Suprapubic skin (tissue), 4 donors: ENCODE results near the gene RNF5. TPM values are rescaled to one million over a fixed set of nuclear protein-coding genes. Genes with fewer than 3 reads are reported as not detected.
"Not testable (repeated sequence)": the region's sequence is repeated elsewhere in the genome, so short reads cannot be mapped to it uniquely, and the experiment has no call there.

Experiments used
- DNase-seq, 2 donors: peaks; one replicate each; pipeline ENCODE4 v3.0.0-alpha.2; 2019; ENCODE audit warnings: low spot score in 2 of 2
- H3K27ac ChIP-seq: fragments of 200-600 bp; sonication (generic); one replicate; pipeline ENCODE4 v1.5.1; 2019
- H3K27me3 ChIP-seq: fragments of 200-600 bp; sonication (generic); one replicate; pipeline ENCODE4 v1.5.1; 2019
- H3K36me3 ChIP-seq: fragments of 200-600 bp; sonication (generic); one replicate; pipeline ENCODE4 v1.5.1; 2019
- H3K4me1 ChIP-seq: fragments of 200-600 bp; sonication (generic); one replicate; pipeline ENCODE4 v1.5.1; 2019
- H3K4me3 ChIP-seq: fragments of 200-600 bp; sonication (generic); one replicate; pipeline ENCODE4 v1.5.1; 2019; ENCODE audit warnings: mild to moderate bottlenecking
- H3K9me3 ChIP-seq: fragments of 200-600 bp; sonication (generic); one replicate; pipeline ENCODE4 v1.5.1; 2019
- EP300 ChIP-seq: sonication (generic); formaldehyde crosslinking; IDR thresholded peaks from one replicate; pipeline ENCODE4 v1.6.1; 2017; ENCODE audit warnings: antibody characterized with exemption
- POLR2A ChIP-seq, 2 donors: fragments of 450-650 bp; IDR thresholded peaks; one replicate each; pipeline ENCODE4 v1.6.1; 2017; ENCODE audit warnings: antibody characterized with exemption in 2 of 2, mild to moderate bottlenecking in 2 of 2, moderate library complexity in 2 of 2
- POLR2AphosphoS5 ChIP-seq, 3 donors: sonication (generic); formaldehyde crosslinking; IDR thresholded peaks; one replicate each; pipeline ENCODE4 v1.6.1; 2017; ENCODE audit warnings: antibody characterized with exemption in 3 of 3
- WGBS: methylation state at CpG from one replicate; pipeline ENCODE4 v1.1.5; 2018; 5-methylcytosine and 5-hydroxymethylcytosine counted together
- total RNA-seq, 4 donors: library from RNA; depleted of rRNA; stranded (reverse); fragments of >200 nt; gene quantifications; one replicate each; pipeline ENCODE4 v1.1.0, GENCODE V29; 2016
- TF ChIP-seq, protein P1 (sequence below), 2 donors: fragments of 200-600 bp in 1 of 2; fragments of 450-650 bp in 1 of 2; sonication (generic) in 1 of 2; IDR thresholded peaks; one replicate each; pipeline ENCODE4 v1.5.1; 2016 to 2019; ENCODE audit warnings: antibody characterized with exemption in 2 of 2, mild to moderate bottlenecking in 1 of 2, moderate library complexity in 1 of 2

Gene RNF5
- total RNA-seq, 4 donors from 2014 or later: 55.7 to 73.0 (median 63.4) TPM

DNA sequence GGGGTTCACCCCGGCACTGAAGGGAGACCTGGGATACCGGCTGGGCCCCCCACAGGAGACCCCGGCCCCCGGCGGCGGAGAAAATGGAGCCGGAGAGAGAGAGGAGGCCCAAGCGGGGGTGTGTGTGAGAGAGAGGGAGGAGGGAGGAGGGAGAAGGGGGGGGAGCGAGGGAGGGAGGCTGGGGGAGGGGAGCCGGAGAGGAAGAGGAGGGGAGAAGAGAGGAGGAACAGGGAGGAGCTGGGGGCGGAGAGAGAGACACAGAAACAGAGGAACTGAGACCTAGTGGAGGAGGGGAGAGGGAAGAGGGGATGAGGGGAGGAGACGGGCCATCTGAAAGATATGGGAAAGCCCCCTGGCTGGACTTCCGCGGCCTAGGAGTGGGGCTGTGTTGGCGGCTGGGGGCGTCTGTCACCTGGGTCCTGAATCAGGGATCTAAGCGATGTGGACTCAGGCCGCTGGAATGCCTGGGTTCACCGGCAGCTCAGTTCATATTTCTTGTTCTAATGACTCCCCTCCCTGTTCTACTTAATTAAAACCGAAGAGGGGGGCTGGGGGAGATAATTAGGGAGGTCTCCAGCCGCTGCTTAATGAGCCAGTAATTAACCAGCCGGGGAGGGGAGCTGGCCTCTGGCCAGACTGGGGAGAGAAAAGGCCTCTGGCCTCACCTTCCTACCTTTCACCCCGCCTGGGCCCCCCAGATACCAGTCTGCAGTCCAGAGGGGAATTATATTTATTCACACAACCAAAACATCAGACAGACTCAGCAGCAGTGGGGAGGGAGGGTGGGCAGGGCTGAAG, 12.0 kb downstream of the RNF5 start, which contains the start of gene PBX2:
PBX2 (minus strand) TSS at position 149 of the 798 bp plus-strand sequence. CDS start 287 bp downstream, outside the sequence.
- H3K9me3 ChIP-seq: no peaks in the 10 kb centered on the region
- H3K4me3 ChIP-seq: peak within 1 kb of the TSS; percentile 61
- 1% methylated on average over 20 of the region's 23 CpGs for whole genome bisulfite sequencing
- TF ChIP-seq EP300 (no peak), POLR2AphosphoS5 (IDR thresholded peaks at IDR 0.05) (no peak), POLR2A (IDR thresholded peaks at IDR 0.05) (peak in 1 of 2 donors; percentile 56)
- TF ChIP-seq, protein P1, sequence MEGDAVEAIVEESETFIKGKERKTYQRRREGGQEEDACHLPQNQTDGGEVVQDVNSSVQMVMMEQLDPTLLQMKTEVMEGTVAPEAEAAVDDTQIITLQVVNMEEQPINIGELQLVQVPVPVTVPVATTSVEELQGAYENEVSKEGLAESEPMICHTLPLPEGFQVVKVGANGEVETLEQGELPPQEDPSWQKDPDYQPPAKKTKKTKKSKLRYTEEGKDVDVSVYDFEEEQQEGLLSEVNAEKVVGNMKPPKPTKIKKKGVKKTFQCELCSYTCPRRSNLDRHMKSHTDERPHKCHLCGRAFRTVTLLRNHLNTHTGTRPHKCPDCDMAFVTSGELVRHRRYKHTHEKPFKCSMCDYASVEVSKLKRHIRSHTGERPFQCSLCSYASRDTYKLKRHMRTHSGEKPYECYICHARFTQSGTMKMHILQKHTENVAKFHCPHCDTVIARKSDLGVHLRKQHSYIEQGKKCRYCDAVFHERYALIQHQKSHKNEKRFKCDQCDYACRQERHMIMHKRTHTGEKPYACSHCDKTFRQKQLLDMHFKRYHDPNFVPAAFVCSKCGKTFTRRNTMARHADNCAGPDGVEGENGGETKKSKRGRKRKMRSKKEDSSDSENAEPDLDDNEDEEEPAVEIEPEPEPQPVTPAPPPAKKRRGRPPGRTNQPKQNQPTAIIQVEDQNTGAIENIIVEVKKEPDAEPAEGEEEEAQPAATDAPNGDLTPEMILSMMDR (IDR thresholded peaks at IDR 0.05): no peak
- peaks cover 80% of the 10 kb centered on the region for H3K4me1 ChIP-seq
- H3K27ac ChIP-seq: peak within 1 kb of the TSS; percentile 89
- peak; percentile 94 to 95 for DNase-seq
- H3K27me3 ChIP-seq: no peaks in the 10 kb centered on the region
- peaks cover 21% of the 10 kb centered on the region for H3K36me3 ChIP-seq

DNA sequence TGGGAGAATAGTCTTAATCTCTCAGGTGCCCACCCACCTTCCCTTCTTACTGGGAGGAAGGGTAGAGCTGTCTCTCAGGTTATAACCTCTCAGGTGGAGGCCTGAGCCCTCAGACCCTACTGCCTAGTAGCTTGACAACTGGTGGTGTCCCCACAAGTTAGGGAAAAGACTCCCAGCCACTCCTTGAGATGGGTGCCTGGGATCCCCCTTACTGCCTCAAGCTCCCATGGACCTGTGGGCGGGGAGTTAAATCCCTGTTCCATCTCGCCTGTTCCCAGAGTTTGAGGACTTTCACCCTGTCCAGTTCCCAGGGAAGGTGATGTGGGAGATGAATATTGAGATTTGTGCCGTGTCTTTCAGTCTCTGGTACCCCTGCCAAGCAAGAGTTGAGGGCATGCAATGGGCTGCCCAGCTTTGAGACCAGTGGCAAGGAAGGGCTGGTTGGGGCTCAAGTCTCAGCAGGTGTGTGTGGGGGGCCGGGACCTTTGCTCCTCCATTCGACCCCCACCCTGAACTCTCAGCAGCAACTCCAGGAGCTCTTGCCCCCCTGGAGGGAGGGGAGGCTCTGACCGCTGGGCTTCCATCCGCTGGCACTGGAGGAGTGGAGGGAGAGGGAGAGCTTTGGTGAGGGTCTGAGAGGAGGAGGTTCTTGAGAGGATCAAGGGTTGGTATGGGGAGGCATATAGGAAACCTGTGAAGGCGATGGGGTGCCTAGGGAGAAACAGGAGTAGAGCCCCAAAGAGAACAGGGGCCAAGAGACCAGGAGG, 12.9 kb downstream of the RNF5 start:
- Histone ChIP-seq H3K4me1 (peaks cover 74% of the 10 kb centered on the region), H3K4me3 (peak overlapping the region; percentile 61), H3K9me3 (no peaks in the 10 kb centered on the region), H3K36me3 (peaks cover 21% of the 10 kb centered on the region), H3K27me3 (no peaks in the 10 kb centered on the region), H3K27ac (peak overlapping the region; percentile 89)
- no peak for TF ChIP-seq POLR2AphosphoS5 (IDR thresholded peaks at IDR 0.05)
- TF ChIP-seq, protein P1 (IDR thresholded peaks at IDR 0.05): no peak
- TF ChIP-seq EP300: no peak
- no peak for TF ChIP-seq POLR2A (IDR thresholded peaks at IDR 0.05)
- 96% methylated on average over 5 of the region's 8 CpGs for WGBS
- DNase-seq: no peak

DNA sequence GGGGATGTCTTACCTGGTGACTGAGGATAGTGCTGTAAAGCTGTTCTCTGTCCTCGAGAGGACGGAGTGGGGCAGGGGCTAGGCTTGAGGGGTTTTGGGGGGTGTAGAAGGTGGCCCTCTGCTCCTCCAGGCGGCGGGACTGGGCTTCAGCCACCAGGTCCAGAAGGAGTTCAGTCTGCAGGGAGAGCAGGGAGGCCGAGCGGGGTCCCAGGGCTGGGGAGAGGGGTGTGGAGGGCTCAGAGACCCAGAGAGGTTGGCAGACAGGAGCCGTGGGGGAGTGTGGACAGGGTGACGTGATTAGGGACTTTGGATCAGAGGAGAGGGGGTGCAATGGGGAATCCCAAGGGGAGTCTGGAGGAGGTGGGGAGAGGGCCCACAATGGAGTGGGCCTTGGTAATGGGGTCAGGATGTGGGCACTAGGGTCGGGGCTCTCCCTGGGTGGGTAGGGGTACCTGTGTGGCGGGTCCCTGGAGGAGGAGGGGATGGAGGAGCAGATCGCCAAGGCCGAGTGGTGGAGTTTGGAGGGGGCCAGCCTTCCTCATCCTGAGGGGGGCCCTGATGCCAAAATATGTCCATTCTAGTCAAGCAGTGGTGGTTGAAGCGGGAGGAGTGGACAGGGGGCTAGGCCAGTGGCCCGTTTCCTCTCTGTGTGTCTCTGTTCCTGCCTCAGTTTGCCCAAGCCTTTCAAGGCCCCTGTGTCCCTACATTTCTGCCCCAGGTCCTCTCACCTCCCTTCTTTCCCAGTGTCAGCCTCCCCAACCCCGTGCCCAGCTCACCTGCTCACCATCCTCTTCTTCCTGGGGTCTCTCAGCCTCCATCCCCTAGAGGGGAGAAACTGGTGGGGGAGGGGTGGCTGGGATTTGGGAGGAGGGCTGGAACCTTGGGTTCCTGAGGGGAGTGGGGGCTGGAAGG, 13.7 kb downstream of the RNF5 start:
- H3K27me3 ChIP-seq: no peaks in the 10 kb centered on the region
- H3K27ac ChIP-seq: peak overlapping the region; percentile 89
- TF ChIP-seq, protein P1 (IDR thresholded peaks at IDR 0.05): no peak
- TF ChIP-seq POLR2AphosphoS5 (IDR thresholded peaks at IDR 0.05) (no peak), POLR2A (IDR thresholded peaks at IDR 0.05) (no peak), EP300 (no peak)
- peaks cover 72% of the 10 kb centered on the region for H3K4me1 ChIP-seq
- no peaks in the 10 kb centered on the region for H3K9me3 ChIP-seq
- 70% methylated on average over 15 of the region's 15 CpGs for WGBS
- H3K36me3 ChIP-seq: peaks cover 12% of the 10 kb centered on the region
- H3K4me3 ChIP-seq: peak overlapping the region; percentile 61
- peak in 1 of 2 donors; percentile 67 for DNase-seq

DNA sequence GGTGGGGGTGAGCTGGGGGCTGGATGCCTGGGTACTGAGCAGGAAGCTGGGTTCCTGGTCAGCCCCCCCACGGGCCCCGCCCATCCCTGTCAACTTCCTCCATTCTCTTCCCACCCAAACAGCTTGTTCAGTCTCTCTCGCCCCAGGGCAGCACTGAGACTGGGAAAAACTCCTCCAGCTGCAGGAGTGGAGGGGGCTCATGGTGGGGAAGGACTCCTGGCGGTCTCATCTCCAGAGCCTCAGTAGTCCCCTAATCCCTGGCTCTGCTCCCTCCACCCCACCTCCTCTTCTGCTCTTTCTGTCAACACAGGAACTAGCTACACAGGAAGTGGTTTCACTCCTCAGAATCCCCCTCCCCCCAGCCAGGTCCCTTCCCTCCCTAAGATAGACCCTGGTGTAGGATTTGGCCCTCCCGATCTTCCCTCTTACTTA, 14.4 kb downstream of the RNF5 start, which contains the start of gene GPSM3:
GPSM3 (minus strand) TSS at position 36 of the 432 bp plus-strand sequence. CDS start 130 bp downstream, outside the sequence.
- Histone ChIP-seq H3K4me1 (peaks cover 71% of the 10 kb centered on the region), H3K27me3 (no peaks in the 10 kb centered on the region), H3K4me3 (peak within 1 kb of the TSS; percentile 61), H3K9me3 (no peaks in the 10 kb centered on the region), H3K27ac (peak within 1 kb of the TSS; percentile 89), H3K36me3 (peaks cover 5% of the 10 kb centered on the region)
- 39% methylated on average over 5 of the region's 5 CpGs for WGBS
- TF ChIP-seq EP300 (no peak), POLR2A (IDR thresholded peaks at IDR 0.05) (no peak), POLR2AphosphoS5 (IDR thresholded peaks at IDR 0.05) (no peak)
- TF ChIP-seq, protein P1 (IDR thresholded peaks at IDR 0.05): no peak
- DNase-seq: no peak

DNA sequence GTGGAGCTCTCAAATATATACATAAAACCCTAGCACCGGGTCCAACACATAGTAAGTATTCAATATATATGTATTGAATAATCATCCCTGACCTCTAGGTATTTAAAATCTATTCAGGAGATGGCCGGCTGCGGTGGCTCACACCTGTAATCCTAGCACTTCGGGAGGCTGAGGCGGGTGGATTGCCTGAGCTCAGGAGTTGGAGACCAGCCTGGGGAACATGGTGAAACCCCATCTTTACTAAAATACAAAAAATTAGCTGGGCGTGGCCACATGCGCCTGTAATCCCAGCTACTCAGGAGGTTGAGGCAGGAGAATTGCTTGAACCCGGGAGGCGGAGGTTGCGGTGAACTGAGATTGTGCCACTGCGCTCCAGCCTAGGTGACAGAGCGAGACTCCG, 14.9 kb downstream of the RNF5 start:
- WGBS: 73% methylated on average over 13 of the region's 13 CpGs
- H3K27me3 ChIP-seq, H3K36me3 ChIP-seq, DNase-seq, H3K9me3 ChIP-seq: not testable (repeated sequence)
- Histone ChIP-seq H3K4me1 (peaks cover 66% of the 10 kb centered on the region), H3K4me3 (peak overlapping the region; percentile 61), H3K27ac (peak overlapping the region; percentile 89)
